ENCODE measurements around the gene HNRNPA3. TPM values are rescaled to one million over a fixed set of nuclear protein-coding genes. Genes with fewer than 3 reads are reported as not detected.
A peak's percentile ranks its signal among the peaks of the same experiment; 100 is the strongest.
"Not testable (repeated sequence)": the region's sequence is repeated elsewhere in the genome, so short reads cannot be mapped to it uniquely, and the experiment has no call there.

The HNRNPA3 gene
- polyA plus RNA-seq, 4 donors: 528 to 695 (median 639) TPM

DNA sequence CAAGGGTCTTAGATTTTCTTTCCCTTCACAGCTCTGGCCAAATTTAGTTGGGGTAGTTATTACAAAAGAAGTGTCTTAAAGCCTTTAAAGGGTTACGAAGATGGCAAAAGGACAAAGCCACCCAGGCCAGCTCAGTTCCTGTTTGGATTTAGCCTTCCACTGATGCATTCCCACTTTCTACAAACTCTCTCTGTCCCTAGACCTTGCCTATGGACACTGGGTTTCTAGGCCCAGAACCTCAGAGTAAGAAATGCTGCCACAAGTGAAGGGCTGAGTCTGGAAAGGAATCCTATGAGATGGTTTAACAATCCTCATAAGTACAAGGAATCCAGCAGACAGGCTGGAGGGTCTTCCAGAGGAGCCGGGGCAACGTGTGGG is 38.6 kb downstream of the HNRNPA3 start:
- DNase-seq (ENCODE audit: low read depth in 4 of 4, low spot score in 2 of 4): no peak

DNA sequence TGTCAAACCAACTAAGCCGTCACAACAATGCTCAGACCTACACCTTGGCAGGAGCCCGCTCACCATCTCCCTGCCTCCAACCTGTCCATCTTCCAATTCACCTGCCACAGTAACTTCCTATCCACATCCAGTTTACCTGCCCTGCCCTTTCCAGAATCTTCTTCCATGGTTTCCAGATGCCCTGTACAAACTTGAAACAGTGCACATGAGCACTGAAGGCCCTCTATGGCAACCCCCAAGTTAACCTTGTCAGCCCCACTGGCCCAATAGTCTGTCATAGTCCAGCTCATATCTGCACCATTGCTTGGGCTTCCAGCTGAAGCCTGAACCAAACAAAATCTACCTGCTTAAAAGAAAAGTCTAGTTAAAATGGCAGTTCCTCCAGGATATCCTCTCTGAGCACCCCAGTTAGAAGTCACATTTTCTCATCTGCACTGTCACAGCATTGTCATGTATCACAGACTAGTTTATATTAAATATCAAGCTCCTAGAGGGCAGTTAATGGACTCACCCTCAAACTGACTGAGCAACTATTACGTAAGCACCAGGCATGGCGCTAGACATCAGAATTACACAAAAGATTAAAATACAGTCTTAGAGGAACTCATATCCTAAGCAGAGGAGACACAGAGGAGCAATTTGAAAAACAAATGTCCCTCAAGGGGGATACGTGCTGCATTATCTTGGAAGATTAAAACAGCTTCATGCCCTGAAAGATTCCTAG is 40.4 kb downstream of the HNRNPA3 start:
- DNase-seq (ENCODE audit: low read depth in 4 of 4, low spot score in 2 of 4): no peak

DNA sequence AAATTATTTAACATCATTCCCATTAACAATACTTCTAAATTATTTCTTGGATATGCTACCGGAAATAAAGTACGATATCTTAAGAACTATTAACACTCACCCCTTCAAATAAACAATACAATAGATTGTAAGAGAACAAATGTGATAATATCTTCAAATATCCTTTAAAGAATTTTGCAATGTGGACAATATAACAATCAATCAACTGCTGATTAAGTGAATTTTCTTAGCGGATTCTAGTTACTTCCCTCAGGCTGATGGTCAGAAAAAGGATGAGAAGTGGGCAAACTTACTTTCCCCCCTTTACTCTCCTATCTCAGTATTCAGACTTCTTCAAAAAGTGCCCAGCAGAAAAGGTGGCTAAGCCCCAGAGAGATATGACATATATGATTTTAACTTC is 41.1 kb downstream of the HNRNPA3 start:
- DNase-seq (ENCODE audit: low read depth in 4 of 4, low spot score in 2 of 4): no peak

DNA sequence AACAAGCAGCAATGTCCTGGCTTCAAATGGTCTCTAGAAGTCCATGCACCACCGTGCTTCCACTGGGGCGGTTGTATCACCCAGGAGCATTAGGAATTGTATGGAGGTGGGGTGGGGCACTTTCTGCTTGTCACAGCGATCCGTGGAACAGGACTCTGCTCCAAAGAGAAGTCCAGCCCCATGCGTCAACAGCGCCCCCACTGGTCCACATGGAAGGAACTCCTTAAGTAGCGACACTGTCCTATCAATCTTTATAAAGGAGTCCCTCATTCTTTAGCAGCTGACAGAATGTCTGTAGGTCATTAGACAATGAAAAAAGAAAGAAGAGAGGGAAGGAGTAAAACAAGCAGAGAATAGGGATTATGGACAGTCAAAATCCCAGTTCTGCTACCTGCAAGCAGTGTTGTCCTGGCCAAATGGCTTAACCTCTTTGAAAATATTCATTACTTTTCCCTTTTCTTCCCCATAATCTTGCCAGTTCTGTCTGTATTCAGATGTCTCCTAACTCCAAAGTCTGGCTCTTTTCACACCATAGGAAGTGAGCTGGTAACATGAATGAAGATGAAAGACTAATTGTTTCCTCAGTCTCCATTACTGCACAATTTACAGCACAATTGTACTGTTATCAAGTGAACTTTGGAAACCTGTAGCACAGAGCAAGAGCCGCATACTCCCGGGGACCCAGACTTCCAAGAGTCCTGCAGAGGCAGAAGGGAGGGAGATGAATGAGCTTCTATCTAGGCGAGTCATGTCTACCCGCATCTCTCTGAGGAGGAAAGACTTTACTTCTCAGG is 42.0 kb downstream of the HNRNPA3 start:
- no peak for DNase-seq (ENCODE audit: low read depth in 4 of 4, low spot score in 2 of 4)

DNA sequence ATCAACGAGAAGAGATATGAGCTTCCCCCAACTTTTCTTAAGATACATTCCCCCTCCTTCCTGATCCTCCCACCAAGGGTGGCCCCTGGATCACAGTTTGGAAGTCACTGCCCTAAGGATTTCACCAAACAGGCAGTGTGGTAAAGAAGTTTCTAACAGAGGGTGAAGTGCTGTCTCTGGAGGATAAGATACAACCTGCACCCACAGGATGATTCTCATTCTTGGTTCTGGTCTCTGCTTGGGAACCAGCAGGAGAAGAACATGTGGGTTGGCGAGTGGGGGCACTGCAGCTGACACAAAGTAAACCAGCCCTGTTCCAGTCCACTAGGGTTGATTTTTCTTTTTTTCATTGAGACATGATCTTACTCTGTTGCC is 42.6 kb downstream of the HNRNPA3 start:
- DNase-seq (ENCODE audit: low read depth in 4 of 4, low spot score in 2 of 4): no peak

DNA sequence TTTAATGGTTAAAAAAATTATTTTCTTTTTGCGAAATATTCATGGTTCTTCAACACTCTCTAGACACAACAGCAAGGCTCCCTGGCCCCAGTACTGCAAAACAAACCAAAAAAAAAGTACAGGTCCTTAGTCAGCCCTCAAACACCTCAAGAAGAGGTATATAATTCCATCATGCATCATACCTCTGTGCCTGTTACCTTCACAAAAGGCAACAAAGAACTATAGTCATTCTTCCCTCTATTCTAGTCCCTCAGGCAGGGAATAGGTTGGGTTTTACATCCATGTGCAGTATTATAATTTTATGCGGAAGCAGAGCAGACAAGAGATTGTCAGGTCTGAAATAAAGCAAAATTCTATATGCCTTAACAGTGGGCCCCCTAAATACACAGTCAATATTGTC is 43.4 kb downstream of the HNRNPA3 start:
- DNase-seq (ENCODE audit: low read depth in 4 of 4, low spot score in 2 of 4): no peak

DNA sequence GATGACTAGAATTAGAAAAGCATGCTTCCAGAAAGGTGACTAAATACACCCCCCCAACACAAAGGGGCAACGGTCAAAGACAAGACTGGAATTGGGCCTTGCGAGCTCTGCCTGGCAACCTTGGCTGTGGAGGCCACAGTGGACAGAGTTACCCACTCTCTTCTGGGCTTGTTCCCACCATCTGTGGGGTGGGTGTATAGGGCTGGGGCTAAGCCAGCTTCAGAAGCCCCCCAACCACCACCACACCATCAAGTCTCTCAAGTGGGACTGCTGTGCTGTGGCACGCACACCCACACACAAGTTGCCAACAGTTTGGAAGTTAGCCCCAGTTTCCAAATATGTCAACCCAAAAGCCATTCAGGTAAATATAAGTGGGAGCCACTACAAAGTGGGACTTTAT is 44.1 kb downstream of the HNRNPA3 start:
- DNase-seq (ENCODE audit: low read depth in 4 of 4, low spot score in 2 of 4): no peak

DNA sequence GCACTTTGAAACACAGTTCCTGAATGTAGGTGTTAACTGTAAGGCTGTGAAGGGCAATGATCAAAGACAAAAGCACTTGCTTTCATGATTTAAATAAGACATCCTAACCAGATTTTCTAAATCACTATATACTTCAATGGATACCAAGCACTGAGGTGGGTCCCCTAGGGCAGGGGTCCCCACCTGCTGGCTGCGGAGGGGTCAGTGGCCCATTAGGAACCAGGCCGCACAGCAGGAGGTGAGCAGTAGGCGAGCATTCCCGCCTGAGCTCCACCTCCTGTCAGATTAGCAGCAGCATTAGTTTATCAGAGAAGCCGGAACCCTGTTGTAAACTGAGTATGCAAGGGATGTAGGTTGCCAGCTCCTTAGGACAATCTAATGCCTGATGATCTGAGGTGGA is 44.9 kb downstream of the HNRNPA3 start:
- DNase-seq (ENCODE audit: low read depth in 4 of 4, low spot score in 2 of 4): no peak

DNA sequence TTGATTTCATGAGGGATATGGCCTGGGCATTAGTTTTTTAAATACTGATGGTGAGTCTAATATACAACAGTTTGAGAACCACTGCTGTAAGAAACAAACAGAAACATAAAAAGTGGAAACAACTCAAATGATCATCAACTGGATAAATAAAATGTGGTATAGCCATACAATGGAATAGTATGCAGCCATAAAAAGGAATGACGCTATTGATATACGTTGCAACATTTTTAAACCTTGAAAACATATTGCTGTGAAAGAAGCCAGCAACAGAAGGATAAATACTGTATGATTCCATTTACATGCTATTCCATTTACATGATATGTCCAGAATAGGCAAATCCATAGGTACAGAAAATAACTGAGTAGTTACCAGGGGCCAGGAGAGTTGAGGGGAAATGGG is 45.5 kb downstream of the HNRNPA3 start:
- no peak for DNase-seq (ENCODE audit: low read depth in 4 of 4, low spot score in 2 of 4)

DNA sequence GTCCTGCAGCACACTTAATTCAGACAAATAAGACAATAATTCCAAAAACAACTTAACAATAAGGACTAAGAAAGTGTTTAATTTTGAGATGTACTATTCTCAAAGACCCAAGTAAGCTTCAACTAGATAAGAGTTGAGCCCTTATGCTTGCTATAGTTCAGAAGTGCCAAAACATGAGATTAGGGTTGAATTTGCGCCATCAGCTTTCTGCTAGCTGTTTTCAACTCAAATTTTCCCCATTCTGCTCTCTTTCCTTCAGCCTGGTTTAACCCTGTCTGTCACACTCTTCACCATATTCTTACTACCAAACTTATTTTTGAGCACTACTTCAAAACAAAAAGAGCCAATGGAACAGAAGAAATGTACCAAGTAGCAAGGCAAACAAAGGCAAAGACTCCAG is 47.8 kb downstream of the HNRNPA3 start:
- no peak for DNase-seq (ENCODE audit: low read depth in 4 of 4, low spot score in 2 of 4)

DNA sequence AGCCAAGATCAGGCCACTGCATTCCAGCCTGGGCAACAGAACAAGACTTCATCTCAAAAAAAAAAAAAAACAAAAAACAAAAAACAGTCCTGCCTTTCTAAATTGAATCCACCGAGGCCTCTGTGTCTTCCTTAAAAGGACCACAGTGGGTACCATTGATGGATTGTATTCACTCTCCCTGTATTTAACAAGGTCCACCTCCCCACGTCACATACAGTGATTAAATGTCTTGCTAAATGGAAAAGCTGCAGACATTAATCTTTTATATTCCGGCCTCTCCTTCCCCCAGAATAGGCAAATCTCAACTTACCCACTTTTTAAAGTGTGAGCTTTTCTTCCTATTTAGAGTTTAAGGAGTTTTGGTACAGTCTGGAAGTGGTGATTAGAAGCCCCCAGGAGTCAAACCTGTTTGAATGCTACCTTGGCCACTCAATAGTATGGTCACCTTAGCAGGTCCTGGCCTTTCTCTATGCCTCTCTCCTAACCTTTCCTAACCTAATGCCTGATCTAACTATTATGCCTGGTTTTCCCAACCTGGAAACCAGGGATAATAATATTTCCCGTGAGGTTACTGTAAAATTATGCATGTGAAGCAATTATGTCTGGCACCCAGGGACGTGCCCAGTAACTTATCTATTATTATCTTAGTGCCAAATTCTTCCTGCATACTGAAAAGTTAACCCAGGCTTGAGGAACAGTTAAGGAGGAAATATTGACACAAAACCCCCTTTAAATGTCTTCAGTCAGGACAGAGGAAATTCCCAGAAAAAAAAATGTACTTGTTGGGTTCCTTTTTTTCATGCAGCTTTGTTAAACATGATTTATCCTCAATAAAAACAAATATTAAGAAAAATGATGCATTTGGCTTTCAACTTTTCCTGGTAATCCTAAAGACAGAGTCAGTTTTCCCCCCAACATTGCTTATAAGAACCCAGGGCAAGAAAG is 48.8 kb downstream of the HNRNPA3 start:
- DNase-seq (ENCODE audit: low read depth in 4 of 4, low spot score in 2 of 4): peak in 1 of 4 donors; percentile 17

DNA sequence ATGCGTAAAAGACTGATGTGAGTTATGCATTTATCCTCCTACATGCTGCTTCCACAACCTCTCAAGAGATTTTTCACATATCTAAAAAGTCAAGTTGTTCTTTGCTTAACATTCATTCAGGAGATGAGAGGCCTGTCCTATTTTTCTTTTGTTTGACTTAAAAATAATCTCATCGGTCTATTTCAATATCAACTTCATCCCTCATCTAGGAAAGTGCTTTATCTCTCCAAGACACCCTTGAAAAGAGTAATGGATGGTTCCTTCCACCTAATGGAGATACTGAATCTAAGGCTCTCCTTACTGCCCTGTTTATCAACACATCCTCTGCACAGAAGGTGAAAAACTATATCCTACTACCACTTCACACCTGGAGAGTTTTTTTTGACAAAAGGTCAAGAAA is 49.5 kb downstream of the HNRNPA3 start:
- peak in 1 of 4 donors; percentile 62 for DNase-seq (ENCODE audit: low read depth in 4 of 4, low spot score in 2 of 4)

DNA sequence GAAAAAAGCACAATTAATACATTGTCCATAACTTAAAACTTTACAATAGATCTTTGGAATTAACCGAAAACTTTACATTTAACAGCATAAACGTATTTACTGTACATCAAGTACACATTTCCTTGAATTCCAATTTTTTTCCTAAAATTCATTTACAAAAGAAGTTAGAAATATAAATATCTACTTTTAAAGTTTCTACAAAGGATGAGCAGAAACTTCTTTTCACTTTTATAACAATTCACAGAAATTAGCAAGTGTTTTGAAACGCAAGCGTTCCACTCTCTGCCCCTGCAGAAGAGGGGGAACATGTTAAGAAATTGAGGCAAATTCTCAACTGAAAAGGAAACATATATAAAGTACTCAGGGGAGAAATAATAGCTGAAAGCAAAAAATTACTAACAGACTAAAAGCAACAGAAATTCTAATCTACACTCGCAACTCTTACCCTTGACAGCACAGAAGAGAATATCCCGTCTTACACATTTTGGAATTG is 50.4 kb downstream of the HNRNPA3 start:
- DNase-seq (ENCODE audit: low read depth in 4 of 4, low spot score in 2 of 4): no peak

DNA sequence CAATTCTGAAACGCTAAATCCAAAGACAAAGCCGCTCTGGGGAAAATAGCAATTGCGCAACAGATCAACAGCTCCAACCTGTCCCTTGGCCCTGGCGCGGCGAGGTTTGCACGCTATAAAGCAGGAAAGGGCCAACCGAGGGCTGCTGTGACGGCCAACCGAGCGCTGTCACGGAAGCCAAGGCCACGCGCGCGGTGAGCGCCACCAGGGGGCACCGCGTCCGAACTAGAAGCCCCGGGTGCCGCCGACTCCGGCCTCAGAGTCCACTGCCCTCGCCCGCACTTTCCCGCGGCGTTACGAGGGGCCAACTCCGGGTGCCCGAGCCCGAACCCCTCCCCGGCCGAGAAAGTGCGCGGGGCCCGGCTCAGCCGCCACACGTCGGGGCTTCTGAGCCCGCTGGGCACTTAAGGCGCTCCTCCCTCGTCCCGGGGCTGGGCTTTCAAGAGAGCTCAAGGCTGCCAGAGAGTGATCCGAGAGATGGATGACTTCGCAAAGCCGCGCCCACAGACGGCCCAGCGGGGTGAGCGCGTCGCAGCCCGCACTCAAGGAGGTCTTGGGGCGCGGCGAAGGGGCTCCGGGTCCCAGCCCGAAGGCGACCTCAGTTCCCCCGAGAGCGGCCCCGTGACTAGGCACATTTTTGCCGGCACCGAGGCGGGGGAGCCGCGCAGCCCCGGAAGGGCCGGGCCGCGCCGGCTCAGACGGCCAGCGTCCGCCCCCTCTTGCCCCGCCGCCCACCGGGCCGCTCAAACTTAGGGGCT is 51.0 kb downstream of the HNRNPA3 start:
- peak; percentile 96 to 98 (median 97) for DNase-seq (ENCODE audit: low read depth in 4 of 4, low spot score in 2 of 4)

DNA sequence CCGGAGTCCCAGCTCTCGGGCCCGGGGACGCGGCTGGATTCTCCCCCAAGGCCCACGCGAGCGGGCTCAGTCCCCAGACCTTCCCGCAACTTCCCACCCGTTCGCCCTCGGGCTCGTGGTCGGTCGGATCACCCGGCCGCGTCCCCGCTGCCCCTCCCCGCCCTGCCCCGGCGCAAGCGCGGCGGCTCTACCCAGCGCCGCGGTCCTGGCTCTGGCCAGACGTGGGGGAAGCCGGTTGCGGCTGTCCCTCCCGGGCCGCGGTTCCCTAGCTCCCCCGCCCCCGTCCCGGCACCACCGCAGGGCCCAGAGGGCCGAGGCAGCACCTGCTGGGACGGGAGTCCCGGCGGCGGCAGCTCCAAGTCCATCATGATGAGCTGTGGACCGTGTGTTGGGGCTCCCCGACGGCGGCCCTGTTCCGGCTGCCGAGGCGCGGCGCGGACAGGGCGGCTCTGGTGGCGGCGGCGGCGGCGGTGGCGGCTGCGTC is 51.7 kb downstream of the HNRNPA3 start:
- DNase-seq (ENCODE audit: low read depth in 4 of 4, low spot score in 2 of 4): peak in 1 of 4 donors; percentile 45

DNA sequence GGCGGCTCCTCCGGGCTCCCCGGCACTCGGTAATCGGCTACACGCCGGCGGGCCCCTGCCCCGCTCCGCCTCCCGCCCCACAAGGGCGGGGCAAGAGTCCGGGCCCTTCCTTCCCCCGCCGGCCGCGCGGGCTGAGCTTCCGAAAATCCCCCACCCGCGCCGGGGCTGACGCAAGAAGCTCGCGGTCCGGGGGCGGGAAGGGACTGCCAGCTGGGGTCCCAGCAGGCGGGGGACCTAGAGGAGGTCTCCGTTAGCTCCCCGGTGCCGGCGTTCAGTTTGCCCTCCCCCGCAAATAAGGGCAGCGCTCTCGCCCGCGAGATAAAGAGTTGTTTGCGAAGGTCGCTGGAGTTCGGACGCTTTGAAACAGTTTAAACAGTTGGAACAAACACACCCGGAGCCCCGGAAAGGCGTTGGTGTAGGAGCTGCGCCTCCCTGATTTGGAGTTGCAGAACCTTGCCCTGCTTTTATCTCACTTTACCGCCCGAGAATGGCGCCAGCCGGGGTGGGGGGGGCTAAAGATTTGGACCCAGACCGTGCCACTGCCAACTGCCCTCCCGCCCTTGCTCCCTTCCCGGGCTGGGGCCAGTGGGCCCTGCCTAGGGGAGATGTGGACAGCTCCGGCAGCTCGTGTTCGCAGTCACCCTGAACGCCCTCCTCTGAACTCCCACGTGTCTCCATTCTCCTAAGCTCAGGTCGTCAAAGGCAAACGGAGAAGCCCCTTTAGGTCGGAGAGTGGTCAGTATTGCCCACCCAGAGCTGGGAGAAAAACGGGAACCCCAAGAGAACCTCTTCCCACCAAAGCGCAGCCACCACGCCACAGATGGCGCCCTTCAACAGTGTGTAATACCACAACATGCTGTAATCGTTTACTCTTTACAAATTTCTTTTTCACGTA is 52.3 kb downstream of the HNRNPA3 start, which contains the start of gene NFE2L2:
NFE2L2 (minus strand) TSS at position 35 of the 895 bp plus-strand sequence. CDS start 151 bp downstream, outside the sequence.
- peak; percentile 79 to 85 (median 82) for DNase-seq (ENCODE audit: low read depth in 4 of 4, low spot score in 2 of 4)

DNA sequence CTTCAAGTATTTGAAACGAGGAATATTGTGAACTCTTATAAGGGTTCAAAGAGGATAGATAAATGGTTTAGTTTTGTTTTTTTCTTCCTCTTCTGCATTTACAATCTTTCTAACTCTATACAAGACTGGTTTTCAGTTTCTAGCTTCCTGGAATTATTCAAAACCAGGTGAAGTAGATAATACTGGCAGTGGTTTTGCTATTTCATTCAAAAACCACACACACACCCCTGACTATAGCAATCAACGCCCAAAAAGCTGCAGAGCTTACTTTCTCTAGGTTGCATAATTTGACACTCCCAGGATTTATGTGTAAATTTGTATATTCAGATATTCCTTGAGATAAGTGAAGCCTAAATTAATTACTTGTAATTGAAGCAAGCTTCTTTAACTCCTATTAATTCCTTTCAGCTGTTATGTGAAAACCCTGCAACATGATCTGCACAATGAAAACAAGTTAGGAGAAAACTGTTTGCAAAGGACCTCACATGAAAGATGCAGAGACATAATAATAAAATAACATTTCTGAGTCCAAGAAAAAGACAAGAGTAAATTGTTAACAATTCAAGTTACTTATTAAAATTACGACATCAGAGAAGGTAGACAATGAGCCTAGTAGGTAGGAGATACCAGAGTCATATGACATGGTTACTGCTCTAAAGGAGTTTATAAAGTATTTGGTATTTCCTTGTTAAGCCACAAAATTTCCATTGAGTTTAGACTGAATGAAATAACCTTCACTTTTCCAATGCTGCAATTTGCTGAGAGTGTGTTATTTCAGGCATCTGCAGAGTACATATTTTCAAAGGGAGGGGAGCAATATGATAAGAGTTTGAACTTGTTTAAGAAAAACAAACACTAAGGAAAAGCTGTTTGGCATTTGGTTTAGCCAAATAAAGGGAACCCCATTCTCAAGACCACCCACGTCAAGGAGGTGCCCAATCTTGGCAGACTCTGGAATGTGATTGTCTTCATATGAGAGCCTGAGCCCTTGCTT is 53.5 kb downstream of the HNRNPA3 start:
- peak in 1 of 4 donors; percentile 29 for DNase-seq (ENCODE audit: low read depth in 4 of 4, low spot score in 2 of 4)

DNA sequence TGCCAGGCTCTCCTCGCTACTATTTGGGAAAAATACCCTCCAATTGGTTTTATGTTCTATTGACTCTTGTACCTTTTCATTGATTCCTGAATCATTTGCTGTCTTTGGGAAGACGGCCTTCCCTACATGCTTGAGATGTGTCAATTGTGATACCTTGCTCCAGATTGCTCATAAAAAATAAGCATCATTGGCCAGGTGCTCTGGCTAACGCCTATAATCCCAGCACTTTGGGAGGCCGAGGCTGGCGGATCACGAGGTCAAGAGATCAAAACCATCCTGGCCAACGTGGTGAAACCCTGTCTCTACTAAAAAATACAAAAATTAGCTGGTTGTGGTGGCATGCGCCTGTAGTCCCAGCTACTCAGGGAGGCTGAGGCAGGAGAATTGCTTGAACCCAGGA is 54.4 kb downstream of the HNRNPA3 start:
- DNase-seq (ENCODE audit: low read depth in 4 of 4, low spot score in 2 of 4): not testable (repeated sequence)
